Measurements from ENCODE around the gene TGFBRAP1.
A peak's percentile ranks its signal among the peaks of the same experiment; 100 is the strongest.

TGFBRAP1 gene, protein sequence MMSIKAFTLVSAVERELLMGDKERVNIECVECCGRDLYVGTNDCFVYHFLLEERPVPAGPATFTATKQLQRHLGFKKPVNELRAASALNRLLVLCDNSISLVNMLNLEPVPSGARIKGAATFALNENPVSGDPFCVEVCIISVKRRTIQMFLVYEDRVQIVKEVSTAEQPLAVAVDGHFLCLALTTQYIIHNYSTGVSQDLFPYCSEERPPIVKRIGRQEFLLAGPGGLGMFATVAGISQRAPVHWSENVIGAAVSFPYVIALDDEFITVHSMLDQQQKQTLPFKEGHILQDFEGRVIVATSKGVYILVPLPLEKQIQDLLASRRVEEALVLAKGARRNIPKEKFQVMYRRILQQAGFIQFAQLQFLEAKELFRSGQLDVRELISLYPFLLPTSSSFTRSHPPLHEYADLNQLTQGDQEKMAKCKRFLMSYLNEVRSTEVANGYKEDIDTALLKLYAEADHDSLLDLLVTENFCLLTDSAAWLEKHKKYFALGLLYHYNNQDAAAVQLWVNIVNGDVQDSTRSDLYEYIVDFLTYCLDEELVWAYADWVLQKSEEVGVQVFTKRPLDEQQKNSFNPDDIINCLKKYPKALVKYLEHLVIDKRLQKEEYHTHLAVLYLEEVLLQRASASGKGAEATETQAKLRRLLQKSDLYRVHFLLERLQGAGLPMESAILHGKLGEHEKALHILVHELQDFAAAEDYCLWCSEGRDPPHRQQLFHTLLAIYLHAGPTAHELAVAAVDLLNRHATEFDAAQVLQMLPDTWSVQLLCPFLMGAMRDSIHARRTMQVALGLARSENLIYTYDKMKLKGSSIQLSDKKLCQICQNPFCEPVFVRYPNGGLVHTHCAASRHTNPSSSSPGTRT

DNA sequence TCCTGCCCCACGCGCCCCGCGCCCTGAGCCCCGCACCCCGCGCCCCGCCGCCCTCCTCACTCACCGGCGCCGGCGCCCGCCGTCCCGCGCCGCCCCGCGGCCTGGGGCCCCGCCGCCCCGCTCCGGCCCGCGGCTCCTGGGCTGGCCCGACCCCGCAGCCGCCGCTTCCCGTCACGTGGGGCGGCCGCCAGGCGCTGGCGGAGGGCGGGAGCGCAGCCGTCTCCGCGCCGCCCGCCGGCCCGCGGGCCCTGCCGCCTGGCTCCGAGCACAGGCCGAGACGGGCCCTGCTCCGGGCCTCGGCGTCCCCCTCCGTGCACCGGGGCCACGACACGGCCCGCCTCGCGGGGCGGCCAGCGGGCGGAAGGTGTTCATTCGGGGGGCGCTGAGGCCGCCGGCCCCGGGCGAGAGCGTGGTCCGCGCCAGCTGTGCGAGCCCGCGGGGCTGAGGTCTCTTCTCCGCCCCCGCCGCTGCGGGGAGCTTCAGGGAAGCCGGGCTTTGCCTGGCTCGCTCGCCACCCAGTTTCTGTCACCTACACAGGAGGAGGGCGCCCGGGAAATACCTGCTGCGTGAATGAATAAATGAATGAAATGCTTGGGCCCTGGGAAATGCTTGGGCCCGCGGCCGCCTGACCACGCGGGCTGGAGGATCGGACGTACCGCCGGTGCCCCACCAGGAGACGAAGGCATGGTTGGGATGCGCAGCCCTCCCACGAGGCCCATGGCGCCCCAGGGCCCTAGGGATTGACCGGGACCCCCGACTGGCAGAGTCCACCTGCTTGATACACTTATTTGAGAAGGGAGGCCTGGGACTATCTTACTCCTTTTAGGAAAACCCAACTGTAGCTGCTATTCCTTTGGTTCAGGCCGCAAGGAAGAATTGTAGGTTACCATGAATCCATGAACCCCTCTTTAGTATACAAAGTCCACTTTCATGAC lies at the start of gene TGFBRAP1:
TGFBRAP1 (minus strand) TSS at position 175 of the 935 bp plus-strand sequence. CDS start 21,434 bp downstream, outside the sequence.
- DNase-seq, result peak; percentile 46

DNA sequence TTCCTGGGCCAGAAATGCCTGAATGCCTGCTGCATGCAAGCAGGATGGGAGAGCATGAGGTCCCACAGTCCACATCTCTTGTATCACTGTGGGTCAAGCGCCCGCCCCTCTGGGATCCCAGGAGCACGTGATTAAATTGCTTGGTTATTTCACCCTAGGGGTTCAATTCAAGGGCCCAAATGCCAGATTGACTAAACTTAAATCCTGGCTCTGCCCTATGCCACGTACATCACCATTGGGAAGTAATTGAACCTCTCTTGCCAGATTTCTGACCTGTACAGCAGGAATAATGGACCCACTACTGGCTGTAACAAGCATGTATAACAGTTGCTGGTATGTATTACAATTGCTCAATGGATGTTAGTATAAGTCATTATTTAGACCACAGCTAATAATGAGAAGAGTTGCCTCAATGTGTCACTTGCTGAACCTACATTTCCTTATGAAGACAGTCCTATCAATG lies 49.4 kb upstream of the TGFBRAP1 start:
- DNase-seq, result no peak

DNA sequence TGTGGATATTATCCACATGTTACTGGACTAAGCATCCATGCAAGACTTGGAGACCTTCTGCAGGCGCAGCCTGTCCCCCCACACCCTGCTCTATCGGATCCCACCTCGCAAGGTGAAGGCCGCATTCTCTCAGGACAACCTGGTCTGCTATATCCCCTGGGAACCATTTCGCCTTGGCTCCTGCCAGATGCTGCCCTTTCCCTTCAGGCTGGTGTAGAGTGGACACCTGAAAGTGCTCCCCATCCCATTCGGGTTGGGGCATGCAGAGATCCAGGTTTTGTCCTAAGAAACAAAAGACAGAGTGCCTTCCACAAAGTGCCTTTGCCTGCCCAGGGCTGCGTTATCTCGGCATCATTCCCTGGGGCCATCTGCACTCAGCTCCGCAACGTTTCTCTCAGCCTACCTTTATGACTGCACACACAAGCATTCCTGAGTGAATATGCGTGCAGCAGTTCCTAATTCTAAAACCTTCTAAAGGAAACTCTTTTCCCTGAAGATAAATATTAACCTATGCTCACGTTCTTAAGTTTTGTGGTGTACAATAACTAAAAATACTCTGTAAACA lies 48.8 kb upstream of the TGFBRAP1 start:
- DNase-seq, result no peak

DNA sequence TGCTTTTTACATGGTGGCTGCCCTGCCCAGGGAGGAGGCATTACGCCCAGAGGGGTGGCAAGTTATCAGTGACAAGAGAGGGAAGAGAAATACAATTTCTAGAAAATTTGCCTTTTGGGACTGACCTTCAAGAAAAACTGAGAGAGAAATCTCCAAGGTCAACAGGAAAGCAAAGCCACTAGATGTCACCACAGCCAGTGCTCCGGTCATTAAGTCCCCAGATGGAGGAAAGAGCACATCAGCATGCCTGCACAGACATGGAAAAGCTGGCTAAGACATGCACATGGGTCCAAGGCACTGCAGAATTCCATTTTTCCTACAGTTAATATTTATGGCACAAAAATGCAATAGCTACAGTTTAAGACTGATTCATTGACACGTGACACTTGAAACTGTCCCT lies 48.3 kb upstream of the TGFBRAP1 start:
- DNase-seq, result no peak

DNA sequence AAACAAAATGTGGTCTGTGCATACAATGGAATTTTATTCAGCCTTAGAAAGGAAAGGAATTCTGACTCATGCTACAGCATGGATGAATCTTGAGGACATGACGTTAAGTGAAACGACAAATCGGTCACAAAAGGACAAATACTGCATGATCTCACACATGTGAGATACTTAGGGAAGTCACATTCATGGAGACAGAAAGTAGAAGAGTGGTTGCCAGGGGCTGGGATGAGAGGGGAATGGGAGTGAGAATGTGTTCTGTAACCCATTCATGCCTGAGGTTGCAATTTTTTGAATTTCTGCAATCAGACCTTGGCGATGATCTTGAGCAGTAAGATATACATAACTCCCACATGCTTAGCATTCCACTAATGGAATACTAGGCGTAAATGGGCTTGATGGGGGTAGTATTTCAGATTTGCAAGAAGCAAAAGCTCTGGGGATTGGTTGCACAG lies 47.3 kb upstream of the TGFBRAP1 start:
- no peak for DNase-seq

DNA sequence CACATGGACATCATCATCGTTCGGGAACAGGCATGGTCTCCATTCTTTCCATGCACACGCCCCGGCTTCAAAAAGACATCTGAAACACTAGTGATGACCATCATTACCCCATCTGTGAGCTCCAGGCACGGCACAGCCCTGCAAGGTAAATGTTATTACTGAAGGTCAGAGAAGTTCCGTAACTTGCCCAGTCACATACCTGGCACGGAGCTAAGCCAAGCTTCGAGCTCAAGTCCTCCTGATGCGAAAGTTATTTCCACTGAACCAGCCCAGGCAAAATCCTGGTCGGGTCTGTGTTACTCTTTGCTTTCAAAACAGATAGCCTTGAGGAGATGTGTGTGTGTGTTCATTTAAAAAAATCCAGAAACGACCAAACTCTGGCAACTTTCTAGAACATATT lies 46.5 kb upstream of the TGFBRAP1 start:
- no peak for DNase-seq

DNA sequence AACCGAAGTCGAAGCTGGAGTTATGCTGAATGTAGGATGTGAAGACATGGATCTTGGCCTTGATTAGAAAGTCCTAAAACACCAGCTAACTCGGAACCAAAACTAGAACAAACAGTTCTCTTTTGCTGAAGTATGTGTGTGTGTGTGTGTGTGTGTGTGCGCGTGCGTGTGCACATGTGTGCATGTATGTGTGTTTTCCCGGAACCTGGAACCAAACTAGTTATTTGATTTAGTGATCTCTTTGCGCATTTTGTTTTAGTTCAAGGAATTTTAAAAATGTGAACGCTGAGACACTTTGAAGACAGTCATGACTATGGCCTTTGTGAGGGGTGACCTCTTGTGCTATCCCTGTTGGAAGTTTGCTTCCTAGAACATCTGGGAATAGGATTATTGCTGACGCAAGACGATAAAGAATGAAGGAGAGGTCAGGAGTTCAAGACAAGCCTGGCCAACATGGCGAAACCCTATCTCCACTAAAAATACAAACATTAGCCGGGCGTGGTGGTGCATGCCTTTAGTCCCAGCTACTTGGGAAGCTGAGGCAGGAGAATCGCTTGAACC lies 45.5 kb upstream of the TGFBRAP1 start:
- DNase-seq, result no peak

DNA sequence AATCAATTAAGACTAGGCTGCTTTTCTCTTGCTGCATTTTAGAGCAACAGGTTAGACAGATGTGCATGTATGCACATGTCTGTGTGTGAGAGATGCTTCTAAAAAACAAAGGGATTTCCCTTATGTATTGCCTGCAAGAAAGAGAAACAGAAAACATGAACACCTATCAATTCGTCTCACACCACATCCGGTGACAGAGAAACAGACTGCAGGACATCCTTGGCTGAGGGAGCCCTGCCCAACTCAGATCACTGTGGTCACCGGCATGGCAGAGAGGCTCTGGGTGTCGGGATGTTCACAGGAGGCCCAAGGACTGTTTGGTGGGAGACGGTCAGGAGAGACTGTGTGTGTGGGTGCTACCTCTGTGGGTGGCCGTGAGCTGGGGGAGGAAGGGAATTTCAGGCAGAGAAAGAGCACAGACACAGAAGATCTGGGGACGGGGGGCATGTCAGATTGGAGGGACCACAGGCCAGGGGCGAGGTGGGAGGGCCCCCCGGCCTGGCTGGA lies 44.4 kb upstream of the TGFBRAP1 start:
- no peak for DNase-seq

DNA sequence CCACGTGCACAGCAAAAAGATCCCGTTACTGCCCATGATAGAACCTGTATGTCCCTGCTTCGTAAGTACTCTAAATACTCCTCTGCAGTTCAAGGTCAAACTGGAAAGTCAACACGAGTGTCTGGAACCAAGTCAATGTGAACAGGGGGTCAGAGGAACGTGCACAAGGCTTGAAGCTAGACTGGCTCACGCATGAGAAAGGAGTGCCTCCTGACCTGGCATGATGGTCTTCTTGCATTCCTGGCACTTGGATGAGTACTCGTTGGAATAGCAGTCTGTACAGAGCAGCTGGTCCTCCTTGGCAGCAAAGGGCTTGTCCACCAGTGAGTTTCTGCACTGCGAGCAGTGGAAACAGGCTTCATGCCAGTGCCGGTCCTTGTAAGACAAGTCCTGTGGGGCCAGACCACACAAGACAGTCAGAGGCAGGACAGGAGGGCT lies 43.8 kb upstream of the TGFBRAP1 start:
- DNase-seq, result no peak

DNA sequence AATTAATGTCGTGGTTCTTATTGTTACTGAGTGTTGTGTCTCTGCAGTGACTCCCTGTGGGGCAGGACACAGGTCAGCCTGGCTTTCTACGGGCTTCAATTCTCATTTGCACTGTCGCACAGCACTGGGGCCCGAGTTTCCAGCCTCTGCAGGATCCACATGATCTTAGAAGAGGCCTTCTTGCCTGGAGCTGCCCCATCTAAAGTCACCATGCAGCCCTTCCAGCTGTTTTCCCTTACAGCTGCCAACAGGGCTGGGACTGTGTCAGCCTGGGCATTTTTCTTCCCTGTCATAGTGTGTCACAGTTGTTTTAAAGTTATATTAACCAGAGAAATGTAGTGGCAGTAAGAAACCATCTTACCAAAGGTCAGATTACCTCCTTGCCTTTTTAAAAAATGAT lies 42.3 kb upstream of the TGFBRAP1 start:
- no peak for DNase-seq

DNA sequence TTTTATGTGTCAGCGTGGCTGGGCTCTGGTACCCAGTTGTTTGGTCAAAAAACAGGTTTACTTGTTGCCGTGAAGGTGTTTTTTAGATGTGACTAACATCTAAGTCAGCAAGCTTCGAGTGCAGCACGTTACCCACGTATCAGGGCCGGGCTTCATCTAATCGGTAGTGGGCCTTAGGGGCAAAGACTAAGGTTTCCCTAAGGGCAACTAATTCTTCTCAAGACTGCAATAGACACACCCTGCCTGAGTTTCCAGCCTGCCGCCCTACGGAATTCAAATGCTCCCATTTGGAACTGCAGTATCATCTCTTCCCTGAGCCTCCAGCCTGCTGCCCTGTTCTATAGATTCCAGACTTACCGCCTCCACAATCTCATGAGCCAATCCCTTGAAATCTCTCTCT lies 41.6 kb upstream of the TGFBRAP1 start:
- DNase-seq, result no peak

DNA sequence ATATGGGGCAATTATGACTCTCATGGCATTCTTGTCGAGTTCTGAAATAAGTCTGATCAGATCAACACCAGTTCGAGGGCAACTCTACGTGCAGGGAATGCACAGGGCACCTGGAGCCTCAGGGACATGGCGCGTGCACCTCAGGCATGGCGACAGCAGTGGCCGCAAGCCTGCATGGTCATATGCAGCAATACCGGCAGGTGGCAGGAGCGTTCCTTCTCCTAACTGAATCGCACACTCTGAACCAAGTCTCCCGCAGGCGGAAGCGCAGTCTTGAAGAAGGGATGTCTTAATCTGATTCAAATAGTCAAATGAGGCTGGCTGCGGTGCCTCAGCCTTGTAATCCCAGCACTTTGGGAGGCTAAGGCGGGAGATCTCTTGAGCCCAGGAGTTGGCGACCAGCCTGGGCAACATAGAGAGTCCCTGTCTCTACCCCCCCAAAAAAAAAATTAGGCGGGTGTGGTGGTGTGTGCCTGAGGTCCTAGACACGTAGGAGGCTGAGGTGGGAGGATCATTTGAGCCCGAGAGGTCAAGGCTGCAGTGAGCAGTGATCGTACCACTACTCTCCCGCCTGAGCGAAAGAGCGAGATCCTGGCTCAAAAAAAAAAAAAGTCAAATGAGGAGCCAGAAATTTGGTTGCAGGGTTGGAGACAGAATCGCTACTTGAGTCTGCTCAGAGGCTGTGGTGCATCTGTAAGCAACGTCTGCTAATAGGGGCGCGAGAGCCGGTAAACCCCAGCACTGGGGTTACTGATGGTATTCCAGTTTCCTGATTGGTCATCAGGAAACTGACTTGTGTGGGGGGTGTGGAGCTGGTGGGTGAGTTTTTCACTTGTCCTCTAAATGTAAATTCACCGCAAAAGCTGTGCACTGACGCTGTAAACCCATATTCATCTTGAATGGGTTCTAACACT lies 40.5 kb upstream of the TGFBRAP1 start:
- peak; percentile 91 for DNase-seq

DNA sequence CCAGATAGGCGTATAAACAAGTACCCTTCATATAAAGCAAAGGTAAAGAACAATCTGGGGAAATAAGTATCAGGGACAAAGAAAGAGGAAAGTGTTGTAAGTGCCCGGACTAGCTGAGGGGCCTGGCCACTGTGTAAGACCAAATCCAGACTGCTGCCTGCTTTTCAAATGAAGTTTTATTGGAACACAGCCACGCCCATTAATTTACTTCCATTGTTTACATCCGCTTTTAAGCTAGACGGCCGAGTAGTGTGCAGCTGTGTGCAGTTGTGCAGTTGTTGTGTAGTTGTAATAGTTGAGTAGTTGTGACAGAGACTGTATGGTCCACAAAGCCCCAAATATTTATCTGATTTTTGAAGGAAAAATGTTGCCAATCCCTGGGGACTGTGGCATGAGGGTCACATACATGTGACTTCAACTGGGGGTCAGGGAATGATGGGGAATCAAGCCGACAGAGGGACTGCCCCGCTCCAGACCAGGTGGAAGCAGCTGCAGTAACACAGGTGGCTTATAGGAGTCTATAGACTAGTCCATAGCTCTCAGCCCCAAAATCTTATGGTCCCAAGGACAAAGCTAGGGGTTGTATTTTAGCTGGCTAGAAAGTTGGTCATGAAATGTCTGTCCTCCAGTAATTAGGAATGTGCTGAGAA lies 39.3 kb upstream of the TGFBRAP1 start:
- DNase-seq, result no peak

DNA sequence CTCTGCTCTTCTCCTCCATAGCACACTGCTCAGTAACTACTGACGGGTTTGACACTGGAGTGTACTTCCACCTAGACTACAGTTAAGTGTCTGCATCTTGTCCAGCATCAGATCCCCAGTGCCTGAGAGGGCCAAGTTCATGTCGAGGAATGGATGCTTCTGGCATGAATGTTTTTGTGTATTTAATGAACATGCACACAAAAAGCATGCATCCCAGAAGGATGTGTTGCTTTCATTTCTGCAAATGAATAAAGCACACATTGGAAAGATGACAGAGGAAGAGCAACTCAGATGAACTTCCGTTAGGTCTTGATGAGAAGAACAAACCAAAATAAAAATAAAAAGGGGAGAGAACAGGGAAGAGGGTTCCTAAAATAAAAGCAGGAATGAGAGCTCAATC lies 35.7 kb upstream of the TGFBRAP1 start:
- no peak for DNase-seq

DNA sequence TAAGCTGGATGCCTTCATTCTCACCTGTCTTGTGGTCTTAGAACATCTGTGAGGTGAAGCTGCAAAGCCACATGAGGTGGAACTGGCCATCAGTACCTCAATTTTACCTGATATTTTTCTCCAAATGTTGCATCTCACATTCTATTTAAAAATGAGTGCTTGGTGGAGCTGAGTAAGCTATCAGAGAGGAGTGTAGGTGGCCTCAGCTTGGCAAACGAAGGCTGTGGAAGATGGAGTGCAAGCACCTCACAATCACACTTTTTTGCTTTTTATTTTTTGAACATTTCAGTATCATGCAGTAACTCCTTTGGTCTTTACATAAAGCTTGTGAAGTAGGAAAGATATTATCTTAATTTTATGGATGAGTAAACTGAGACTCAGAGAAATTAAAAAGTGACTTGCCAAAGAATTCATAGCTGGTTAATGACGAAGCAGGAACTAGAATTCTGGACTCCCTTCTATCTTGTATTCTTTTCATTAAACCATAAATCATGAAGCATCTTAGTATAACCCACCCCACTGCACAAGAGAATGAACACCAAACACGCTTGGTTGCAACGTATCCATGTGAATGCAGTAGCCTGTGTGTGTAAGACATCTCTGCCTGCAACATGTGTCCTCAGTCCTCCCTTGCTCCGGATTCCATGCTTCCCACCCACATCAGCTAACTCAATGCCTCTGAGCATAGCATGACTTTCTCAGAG lies 35.1 kb upstream of the TGFBRAP1 start:
- DNase-seq, result no peak

DNA sequence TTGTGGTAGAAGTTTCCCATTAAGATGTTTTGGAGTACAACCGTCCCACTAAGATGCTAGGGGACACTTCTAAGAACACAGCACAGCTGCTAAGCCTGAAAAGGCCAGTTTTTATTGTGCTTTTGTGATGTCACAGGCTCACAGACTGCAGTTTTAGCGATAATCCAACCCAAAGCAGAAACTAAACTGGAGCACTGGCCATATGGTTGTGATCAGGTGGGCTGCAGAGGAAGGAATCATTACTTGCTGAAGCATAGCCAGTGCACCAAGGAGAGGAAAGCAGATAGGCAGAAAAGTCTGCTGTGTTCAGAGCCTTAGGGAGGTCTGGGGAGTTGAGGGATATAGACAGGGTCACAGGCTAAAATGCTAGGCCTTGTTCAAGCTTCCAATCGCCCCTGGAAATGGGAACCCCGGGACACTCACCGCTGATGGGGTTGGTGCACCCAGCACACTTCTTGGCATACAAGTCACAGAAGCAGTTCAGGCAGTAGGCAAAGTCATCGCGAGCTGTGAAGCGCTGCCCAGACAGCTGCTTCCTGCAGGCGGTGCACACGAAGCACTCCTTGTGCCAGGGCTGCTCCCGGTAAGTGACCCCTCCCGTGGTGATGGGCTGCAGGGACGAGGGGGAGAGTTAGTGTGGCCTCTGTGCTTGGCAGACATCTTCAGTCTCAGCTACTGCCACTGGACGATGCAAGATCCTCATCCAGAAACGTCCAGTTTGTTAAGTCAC lies 33.5 kb upstream of the TGFBRAP1 start:
- DNase-seq, result no peak

DNA sequence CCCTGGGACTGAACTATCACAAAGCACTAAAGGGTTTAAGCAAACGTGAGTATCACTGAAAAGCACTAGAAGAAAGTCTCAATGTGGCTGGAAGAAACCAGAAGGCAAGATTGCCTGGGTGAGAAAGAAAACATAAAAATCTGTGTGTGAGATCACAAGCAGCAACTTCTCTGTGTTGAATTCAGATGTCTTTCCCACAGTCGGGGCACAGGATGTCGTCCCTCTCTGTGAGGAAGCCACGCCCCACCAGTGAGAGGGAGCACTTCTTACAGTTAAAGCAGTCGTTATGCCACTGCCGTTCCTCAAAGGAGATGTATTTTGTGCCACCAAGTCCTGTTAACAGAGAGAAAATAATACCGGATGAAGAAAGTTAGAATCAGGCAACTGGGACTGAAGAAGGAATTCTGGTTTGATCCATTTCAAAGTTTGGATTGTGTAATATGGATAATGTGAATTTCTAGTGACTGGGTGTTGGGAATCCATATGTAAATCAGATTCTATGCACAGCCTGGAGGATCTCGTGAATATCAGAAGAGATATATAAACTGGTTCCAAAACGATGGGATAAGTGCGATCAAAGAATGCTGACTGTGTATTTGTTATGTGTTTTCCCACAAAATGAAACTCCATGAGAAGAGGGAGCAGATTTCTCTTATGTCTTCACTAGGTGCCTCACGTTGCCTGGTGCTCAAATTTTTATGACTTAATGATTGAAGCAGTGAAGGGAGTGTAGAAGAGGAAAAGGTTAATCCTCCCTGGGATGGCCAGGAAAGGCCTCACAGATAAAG lies 31.8 kb upstream of the TGFBRAP1 start:
- DNase-seq, result no peak

DNA sequence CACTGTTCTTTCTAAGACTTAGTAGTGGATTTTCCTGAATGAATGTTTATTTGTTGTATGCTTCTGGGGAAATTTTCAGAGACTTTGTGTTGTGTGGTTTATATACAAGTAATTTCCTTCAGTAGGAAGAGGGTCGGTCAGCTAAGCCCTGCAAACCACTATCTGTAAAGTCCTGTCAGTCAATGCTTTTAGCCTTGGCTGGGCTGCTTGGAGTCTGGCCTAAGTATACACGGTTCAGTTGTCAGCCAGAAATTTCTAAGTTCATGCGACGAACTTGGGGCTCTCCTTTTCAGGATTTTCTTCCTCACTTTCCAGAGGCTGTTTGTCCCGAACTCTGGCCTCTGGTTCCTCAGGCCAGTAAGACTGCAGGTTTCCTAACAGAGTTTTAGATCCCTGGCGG lies 29.1 kb upstream of the TGFBRAP1 start:
- DNase-seq, result no peak

All from NCI-H510A treated with DMSO at 0.1 percent for 48 hours (cell line).